Mucosa of descending colon (tissue), 3 donors: ENCODE data around the gene RPS21. TPM values are rescaled to one million over a fixed set of nuclear protein-coding genes. Genes with fewer than 3 reads are reported as not detected.

Experiments used
- ATAC-seq: fragments of 200-7000 bp; cut with Tn5 transposase; one replicate; pipeline ENCODE4 v1.9.1; 2020; ENCODE audit warnings: mild to moderate bottlenecking, moderate library complexity
- DNase-seq, 3 donors: peaks; one replicate each; pipeline ENCODE4 v3.0.0-alpha.2; 2020
- H3K36me3 ChIP-seq: fragments of 200-600 bp; one replicate; pipeline ENCODE4 v1.8.0; 2021; ENCODE audit warnings: low read depth, mild to moderate bottlenecking
- H3K4me1 ChIP-seq: fragments of 200-600 bp; one replicate; pipeline ENCODE4 v1.8.0; 2021; ENCODE audit warnings: low read depth, mild to moderate bottlenecking
- H3K4me3 ChIP-seq: fragments of 200-600 bp; one replicate; pipeline ENCODE4 v1.8.0; 2021; ENCODE audit warnings: mild to moderate bottlenecking
- H3K9me3 ChIP-seq: fragments of 200-600 bp; one replicate; pipeline ENCODE4 v1.8.0; 2021; ENCODE audit warnings: mild to moderate bottlenecking
- intact Hi-C, 2 donors: fragments of 100-400 bp; cut with DNase I in 1 of 2; cut with micrococcal nuclease in 1 of 2; formaldehyde crosslinking; loops; one replicate each; pipeline versions ENCODE4 v1.11.0 to v1.11.1; 2022; cut with DNase I, micrococcal nuclease
- total RNA-seq, 3 donors: library from RNA; stranded (reverse); fragmentation: NEBNext Ultra II Directional in 2 of 3; extraction: Animal tissue kit (Norgen Biotek cat#: 25700) in 2 of 3; gene quantifications; one replicate each; pipeline versions ENCODE4 v1.2.1 to v1.2.4, GENCODE V29; 2021 to 2023
- TF ChIP-seq, protein P1 (sequence below): fragments of 200-600 bp; IDR thresholded peaks from one replicate; pipeline ENCODE4 v1.8.0; 2022; ENCODE audit warnings: antibody characterized with exemption, mild to moderate bottlenecking
- donor health status: DM: no; HTN: no; CAD: no; lungs with moderate emphysema.
- donor health status: DM: no; HTN: no; CAD: no.
- donor health status: DM: no; HTN: yes; CAD: no.

RPS21 gene
- total RNA-seq, 3 donors from 2014 or later: 1,171 to 1,284 (median 1,191) TPM

DNA sequence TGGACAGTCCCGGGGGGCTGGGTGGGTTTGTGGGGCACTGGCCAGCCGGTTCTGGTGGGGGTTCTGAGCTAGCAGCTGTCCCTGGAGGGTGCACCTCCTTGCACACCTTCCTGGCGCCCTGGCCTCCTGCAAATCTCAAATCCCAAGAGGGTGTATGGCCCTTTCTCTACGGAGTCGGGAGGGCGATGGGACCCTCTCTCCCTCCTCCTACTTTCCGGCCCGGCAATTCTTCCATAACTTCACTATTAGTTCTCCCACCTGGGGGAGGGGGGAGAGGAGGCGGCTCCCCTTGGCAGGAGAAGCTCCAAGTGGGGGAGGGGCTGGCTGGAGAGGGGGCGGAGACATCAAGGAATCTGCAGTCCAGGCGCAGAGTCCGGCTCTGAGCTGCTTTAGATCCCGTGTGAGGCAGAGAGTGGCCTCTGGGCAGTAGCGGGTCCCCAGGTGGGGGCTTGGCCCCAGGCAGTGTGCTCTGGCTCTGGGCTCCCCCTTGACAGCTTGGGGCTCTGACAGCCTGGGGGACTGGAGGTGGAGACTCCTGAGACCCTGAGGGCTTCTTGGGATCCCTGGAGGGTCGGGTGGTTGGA lies 18.4 kb upstream of the RPS21 start:
- intact Hi-C loops: no loop called here
- no peaks in the 10 kb centered on the region for H3K36me3 ChIP-seq
- no peaks in the 10 kb centered on the region for H3K9me3 ChIP-seq
- TF ChIP-seq, protein P1, sequence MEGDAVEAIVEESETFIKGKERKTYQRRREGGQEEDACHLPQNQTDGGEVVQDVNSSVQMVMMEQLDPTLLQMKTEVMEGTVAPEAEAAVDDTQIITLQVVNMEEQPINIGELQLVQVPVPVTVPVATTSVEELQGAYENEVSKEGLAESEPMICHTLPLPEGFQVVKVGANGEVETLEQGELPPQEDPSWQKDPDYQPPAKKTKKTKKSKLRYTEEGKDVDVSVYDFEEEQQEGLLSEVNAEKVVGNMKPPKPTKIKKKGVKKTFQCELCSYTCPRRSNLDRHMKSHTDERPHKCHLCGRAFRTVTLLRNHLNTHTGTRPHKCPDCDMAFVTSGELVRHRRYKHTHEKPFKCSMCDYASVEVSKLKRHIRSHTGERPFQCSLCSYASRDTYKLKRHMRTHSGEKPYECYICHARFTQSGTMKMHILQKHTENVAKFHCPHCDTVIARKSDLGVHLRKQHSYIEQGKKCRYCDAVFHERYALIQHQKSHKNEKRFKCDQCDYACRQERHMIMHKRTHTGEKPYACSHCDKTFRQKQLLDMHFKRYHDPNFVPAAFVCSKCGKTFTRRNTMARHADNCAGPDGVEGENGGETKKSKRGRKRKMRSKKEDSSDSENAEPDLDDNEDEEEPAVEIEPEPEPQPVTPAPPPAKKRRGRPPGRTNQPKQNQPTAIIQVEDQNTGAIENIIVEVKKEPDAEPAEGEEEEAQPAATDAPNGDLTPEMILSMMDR: no peak
- ATAC-seq (no peak), DNase-seq (peak in 1 of 3 donors; percentile 45)
- H3K4me3 ChIP-seq: no peak overlapping the region
- H3K4me1 ChIP-seq: peaks cover 25% of the 10 kb centered on the region

DNA sequence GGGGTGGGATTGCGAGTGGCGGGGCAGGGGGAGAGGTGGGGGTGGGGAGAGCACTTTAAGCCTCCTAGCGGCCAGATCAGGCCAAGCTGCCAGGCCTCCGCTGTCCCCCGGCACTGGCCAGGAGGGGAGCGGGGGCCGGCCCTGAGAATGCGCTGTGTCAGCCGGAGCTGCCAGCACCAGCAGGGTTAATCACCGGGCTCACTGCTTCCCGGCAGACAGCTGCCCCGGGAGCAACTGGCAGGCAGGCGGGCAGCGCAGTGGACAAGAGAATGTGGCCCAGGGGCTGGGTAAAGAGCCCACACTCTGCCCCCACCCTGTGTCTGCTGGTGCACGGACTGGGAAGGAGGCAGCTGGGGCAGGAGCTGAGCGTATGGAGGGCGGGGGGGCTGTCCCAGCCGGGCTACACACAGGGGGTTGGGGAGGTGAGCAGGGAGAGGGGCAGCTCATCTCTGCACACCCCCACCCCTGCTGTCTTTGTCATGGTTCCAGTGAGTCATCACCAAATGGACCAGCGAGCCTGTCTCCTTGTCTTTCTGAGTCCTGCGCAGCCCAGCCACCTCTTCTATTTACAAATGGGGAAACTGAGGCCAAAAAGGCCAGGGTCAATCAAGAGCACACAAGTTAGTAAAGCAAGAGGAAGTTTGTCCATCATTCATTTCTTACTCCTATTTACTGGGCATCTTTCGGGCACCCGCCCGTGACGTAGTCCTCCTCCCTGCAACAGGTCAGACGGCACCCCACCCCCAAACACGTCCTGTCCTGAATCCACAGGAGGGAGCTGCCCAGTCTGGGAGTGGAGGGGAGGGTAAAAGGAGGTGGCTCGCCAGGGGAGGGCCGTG lies 17.7 kb upstream of the RPS21 start:
- H3K4me3 ChIP-seq: no peak overlapping the region
- peaks cover 25% of the 10 kb centered on the region for H3K4me1 ChIP-seq
- intact Hi-C loops: no loop called here
- ATAC-seq (peak; percentile 11), DNase-seq (no peak)
- H3K36me3 ChIP-seq: no peaks in the 10 kb centered on the region
- TF ChIP-seq, protein P1: peak; percentile 14
- no peaks in the 10 kb centered on the region for H3K9me3 ChIP-seq

DNA sequence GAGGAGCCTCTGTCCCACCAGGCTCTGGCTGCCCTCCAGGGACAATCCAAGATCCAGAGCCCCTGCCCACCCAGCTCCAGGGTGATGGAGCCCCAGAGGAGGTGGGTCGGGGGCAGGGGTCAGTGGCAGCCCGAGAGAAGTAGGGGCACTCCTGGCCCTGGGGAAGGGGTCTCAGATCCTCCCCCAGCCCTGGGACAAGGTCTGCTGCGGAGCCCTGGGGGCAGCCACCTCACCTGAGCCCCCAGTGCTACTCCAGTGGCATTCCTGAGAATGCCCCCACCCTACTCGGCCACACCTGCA lies 17.1 kb upstream of the RPS21 start:
- Histone ChIP-seq H3K4me3 (no peak overlapping the region), H3K4me1 (peaks cover 25% of the 10 kb centered on the region), H3K36me3 (no peaks in the 10 kb centered on the region), H3K9me3 (no peaks in the 10 kb centered on the region)
- intact Hi-C loops: no loop called here
- ATAC-seq: no peak
- no peak for DNase-seq
- TF ChIP-seq, protein P1: no peak

DNA sequence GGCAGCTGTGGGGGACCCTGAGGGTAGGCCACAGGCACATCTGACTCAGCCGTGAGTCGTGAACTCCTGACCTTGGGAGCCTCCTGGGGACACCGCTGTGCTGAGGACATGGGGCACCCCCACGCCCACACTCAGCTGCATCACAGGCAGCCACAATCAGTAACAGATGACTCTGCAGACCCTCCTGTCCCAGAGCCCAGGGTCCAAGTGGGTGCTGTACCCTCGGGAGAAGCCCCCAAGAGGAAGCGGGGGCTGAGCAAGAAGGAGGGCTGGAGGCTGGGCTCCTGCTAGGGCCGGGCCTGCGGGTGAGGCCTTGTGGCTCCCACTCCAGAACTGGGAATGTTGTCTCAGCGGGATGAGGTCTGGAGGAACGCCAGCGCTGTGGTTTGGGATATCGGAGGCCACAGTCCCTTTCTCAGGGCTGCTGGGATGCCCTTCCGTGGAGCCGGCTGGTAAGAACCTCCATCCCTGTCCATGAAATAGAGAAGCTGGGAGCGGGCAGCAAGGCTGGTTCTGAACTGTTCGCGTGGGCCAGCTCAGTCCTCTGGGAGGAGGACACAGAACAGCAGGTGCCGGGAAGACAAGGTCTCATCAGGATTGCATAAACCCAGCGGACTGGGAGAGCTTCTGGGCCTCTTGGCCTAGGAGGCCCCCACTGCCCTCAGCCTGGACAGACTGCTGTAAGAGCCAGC lies 16.6 kb upstream of the RPS21 start:
- TF ChIP-seq, protein P1: no peak
- H3K36me3 ChIP-seq: no peaks in the 10 kb centered on the region
- intact Hi-C loops: no loop called here
- ATAC-seq: no peak
- H3K9me3 ChIP-seq: no peaks in the 10 kb centered on the region
- no peak for DNase-seq
- H3K4me3 ChIP-seq: no peak overlapping the region
- peaks cover 25% of the 10 kb centered on the region for H3K4me1 ChIP-seq

DNA sequence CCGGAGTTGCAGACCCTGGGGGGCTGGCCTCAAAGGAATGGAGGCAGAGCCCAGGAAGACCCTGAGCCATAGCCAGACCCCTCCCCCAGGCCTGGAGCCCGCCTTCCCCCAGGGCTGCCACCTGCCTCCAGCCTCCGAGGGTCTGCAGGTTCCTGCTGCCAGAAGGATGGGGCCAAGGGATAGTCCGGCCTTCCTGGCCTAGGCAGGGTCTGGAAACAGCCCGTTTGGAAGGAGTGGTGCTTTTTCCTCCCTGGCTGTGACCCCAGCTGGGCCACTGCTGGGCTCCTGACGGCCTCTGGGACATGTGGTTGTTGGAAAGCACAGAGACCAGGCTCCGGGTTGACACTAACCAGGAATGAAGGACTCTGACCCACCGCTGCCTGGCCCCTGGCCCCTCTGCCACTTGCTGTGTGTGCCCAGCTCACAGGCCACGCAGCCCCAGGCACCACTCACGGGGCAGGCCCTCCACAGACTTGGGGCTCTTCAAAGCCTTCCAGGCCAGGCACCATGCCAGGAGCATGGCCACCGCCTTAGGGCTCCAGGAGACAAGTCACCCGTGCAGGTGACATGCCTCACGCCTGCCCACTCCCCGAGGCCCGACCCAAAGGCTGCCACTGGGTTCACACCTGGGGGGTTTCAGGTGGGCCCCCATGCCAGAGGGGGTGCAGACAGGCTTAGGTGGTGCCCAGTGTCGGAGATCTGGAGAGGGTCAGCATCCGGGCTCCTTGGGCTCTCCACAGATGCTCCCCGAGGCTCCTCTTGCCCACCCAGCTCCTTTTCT lies 15.9 kb upstream of the RPS21 start:
- Histone ChIP-seq H3K9me3 (no peaks in the 10 kb centered on the region), H3K4me1 (peaks cover 25% of the 10 kb centered on the region), H3K4me3 (no peak overlapping the region), H3K36me3 (no peaks in the 10 kb centered on the region)
- ATAC-seq: no peak
- TF ChIP-seq, protein P1: no peak
- intact Hi-C loops: no loop called here
- DNase-seq: no peak
